Smooth muscle cell (in vitro differentiated cells): ENCODE results near the gene TRIM33. TPM values are rescaled to one million over a fixed set of nuclear protein-coding genes. Genes with fewer than 3 reads are reported as not detected.

Experiments used
- DNase-seq: peaks from one replicate; lab custom pipeline; 2025; ENCODE audit not compliant: unreplicated experiment; lab: John Stamatoyannopoulos, UW
- H2AFZ ChIP-seq: fragments of 200-600 bp; sonication (generic); 2 replicates; pipeline ENCODE4 v1.6.0; 2016; ENCODE audit warnings: antibody characterized with exemption, low read depth, mild to moderate bottlenecking
- H3F3A ChIP-seq: fragments of 200-600 bp; sonication (generic); 2 replicates; pipeline ENCODE4 v1.6.0; 2017; ENCODE audit warnings: antibody characterized with exemption, low read depth
- H3K27ac ChIP-seq: fragments of 200-600 bp; sonication (generic); 2 replicates; pipeline ENCODE4 v1.5.1; 2016; ENCODE audit warnings: low read depth, mild to moderate bottlenecking
- H3K27me3 ChIP-seq: fragments of 200-600 bp; sonication (generic); 2 replicates; pipeline ENCODE4 v1.6.1; 2016; ENCODE audit warnings: low read depth, mild to moderate bottlenecking
- H3K36me3 ChIP-seq: fragments of 200-600 bp; sonication (generic); 2 replicates; pipeline ENCODE4 v1.5.1; 2016; ENCODE audit warnings: low read depth
- H3K4me1 ChIP-seq: fragments of 200-600 bp; sonication (generic); 2 replicates; pipeline ENCODE4 v1.5.1; 2016; ENCODE audit warnings: low read depth
- H3K4me2 ChIP-seq: fragments of 200-600 bp; sonication (generic); 2 replicates; pipeline ENCODE4 v1.6.0; 2016; ENCODE audit warnings: mild to moderate bottlenecking
- H3K4me3 ChIP-seq: fragments of 200-600 bp; sonication (generic); 2 replicates; pipeline ENCODE4 v1.5.1; 2016; ENCODE audit warnings: mild to moderate bottlenecking
- H3K79me2 ChIP-seq: fragments of 200-600 bp; sonication (generic); 2 replicates; pipeline ENCODE4 v1.6.0; 2016; ENCODE audit warnings: low read depth, mild to moderate bottlenecking
- H3K9ac ChIP-seq: fragments of 200-600 bp; sonication (generic); 2 replicates; pipeline ENCODE4 v1.6.0; 2016; ENCODE audit warnings: low read depth
- H3K9me3 ChIP-seq: fragments of 200-600 bp; sonication (generic); replicated peaks from 2 replicates; pipeline ENCODE4 v1.5.1; 2016; ENCODE audit warnings: low read depth
- H4K20me1 ChIP-seq: fragments of 200-600 bp; sonication (generic); 2 replicates; pipeline ENCODE4 v1.6.0; 2016; ENCODE audit warnings: low read depth
- WGBS: methylation state at CpG from one replicate; pipeline ENCODE4 v1.1.7; 2016; ENCODE audit warnings: low lambda C conversion rate; 5-methylcytosine and 5-hydroxymethylcytosine counted together
- polyA plus RNA-seq: library from polyadenylated mRNA; unstranded; fragments of >200 nt; fragmentation: Nextera tagmentation; extraction: Ambion mirVana; gene quantifications from 2 replicates; pipeline ENCODE4 v1.2.1, GENCODE V29; 2016
- total RNA-seq: library from RNA; depleted of rRNA; stranded (reverse); fragments of >200 nt; gene quantifications from 2 replicates; pipeline ENCODE4 v1.2.3, GENCODE V29; 2014
- TF ChIP-seq, protein P1 (sequence below): fragments of 200-600 bp; sonication (generic); IDR thresholded peaks from 2 replicates; pipeline ENCODE4 v1.5.1; 2017; ENCODE audit warnings: borderline replicate concordance, mild to moderate bottlenecking, antibody characterized with exemption; ENCODE audit not compliant: insufficient read depth, poor library complexity, severe bottlenecking

Gene TRIM33
- total and polyA plus RNA-seq, 2 experiments from 2014 or later, result 12.0 to 30.5 TPM

GRCh38 chr1:114540272-114540671 lies 29.3 kb upstream of the TRIM33 start:
- H3K4me1 ChIP-seq, result no peaks in the 10 kb centered on the region
- H3K4me2 ChIP-seq, result no peak overlapping the region
- no peak overlapping the region for H3K4me3 ChIP-seq
- H4K20me1 ChIP-seq, result no peaks in the 10 kb centered on the region
- H3F3A ChIP-seq, result no peaks in the 10 kb centered on the region
- no peaks in the 10 kb centered on the region for H3K79me2 ChIP-seq
- no peaks in the 10 kb centered on the region for H3K36me3 ChIP-seq
- TF ChIP-seq, protein P1, sequence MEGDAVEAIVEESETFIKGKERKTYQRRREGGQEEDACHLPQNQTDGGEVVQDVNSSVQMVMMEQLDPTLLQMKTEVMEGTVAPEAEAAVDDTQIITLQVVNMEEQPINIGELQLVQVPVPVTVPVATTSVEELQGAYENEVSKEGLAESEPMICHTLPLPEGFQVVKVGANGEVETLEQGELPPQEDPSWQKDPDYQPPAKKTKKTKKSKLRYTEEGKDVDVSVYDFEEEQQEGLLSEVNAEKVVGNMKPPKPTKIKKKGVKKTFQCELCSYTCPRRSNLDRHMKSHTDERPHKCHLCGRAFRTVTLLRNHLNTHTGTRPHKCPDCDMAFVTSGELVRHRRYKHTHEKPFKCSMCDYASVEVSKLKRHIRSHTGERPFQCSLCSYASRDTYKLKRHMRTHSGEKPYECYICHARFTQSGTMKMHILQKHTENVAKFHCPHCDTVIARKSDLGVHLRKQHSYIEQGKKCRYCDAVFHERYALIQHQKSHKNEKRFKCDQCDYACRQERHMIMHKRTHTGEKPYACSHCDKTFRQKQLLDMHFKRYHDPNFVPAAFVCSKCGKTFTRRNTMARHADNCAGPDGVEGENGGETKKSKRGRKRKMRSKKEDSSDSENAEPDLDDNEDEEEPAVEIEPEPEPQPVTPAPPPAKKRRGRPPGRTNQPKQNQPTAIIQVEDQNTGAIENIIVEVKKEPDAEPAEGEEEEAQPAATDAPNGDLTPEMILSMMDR, result no peak
- no peak overlapping the region for H3K27ac ChIP-seq
- H3K9me3 ChIP-seq, result no peaks in the 10 kb centered on the region
- 58% methylated on average over 3 of the region's 3 CpGs for whole genome bisulfite sequencing
- H3K9ac ChIP-seq, result no peak overlapping the region
- H3K27me3 ChIP-seq, result no peaks in the 10 kb centered on the region
- no peak for DNase-seq
- H2AFZ ChIP-seq, result no peak overlapping the region

DNA sequence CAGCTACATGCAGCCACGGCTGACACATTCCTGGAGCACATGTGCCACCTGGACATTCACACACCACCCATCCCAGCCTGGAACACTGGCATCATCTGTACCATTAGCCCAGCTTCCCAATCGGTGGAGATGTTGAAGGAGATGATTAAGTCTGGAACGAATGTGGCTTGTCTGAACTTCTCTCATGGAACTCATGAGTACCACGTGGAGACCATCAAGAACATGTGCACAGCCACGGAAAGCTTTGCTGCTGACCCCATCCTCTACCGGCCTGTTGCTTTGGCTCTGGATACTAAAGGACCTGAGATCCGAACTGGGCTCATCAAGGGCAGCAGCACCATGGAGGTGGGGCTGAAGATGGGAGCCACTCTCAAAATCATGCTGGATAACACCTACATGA lies 25.0 kb upstream of the TRIM33 start:
- no peak overlapping the region for H3K4me3 ChIP-seq
- no peaks in the 10 kb centered on the region for H3K79me2 ChIP-seq
- no peaks in the 10 kb centered on the region for H3K27me3 ChIP-seq
- no peak overlapping the region for H3K9ac ChIP-seq
- TF ChIP-seq, protein P1, result no peak
- no peaks in the 10 kb centered on the region for H4K20me1 ChIP-seq
- no peak for DNase-seq
- no peaks in the 10 kb centered on the region for H3K36me3 ChIP-seq
- H3K27ac ChIP-seq, result no peak overlapping the region
- H3K9me3 ChIP-seq, result no peaks in the 10 kb centered on the region
- WGBS, result 91% methylated on average over 7 of the region's 7 CpGs
- H3K4me2 ChIP-seq, result no peak overlapping the region
- H3K4me1 ChIP-seq, result no peaks in the 10 kb centered on the region
- H3F3A ChIP-seq, result no peaks in the 10 kb centered on the region
- H2AFZ ChIP-seq, result no peak overlapping the region

GRCh38 chr1:114535401-114535800 lies 24.4 kb upstream of the TRIM33 start:
- Histone ChIP-seq H3F3A (no peaks in the 10 kb centered on the region), H4K20me1 (no peaks in the 10 kb centered on the region), H2AFZ (no peak overlapping the region), H3K9me3 (no peaks in the 10 kb centered on the region), H3K4me1 (no peaks in the 10 kb centered on the region), H3K9ac (no peak overlapping the region), H3K79me2 (no peaks in the 10 kb centered on the region), H3K27me3 (no peaks in the 10 kb centered on the region), H3K4me3 (no peak overlapping the region), H3K4me2 (no peak overlapping the region), H3K36me3 (no peaks in the 10 kb centered on the region), H3K27ac (no peak overlapping the region)
- TF ChIP-seq, protein P1, result no peak
- WGBS, result 75% methylated on average over 1 of the region's 1 CpG
- no peak for DNase-seq

DNA sequence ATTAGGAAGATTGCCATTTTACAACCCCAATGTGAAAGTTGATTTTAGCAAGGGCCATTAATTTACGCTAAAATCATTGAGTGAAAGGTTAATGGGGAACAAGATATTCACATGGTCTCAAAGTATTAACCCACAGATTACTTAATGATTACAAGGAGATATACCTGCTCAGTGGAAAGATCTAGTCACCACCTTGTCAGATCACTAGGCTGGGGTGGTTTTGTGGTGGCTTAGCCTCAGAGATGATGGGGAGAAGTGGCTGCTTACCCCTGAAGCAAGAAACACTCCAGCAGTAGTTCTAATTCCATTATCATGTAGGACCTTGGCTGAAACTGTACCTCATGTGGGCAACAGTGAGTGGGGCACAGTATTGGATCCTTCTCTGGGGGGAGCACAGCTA lies 20.1 kb upstream of the TRIM33 start:
- H3K36me3 ChIP-seq, result no peaks in the 10 kb centered on the region
- no peaks in the 10 kb centered on the region for H3K9me3 ChIP-seq
- no peak overlapping the region for H2AFZ ChIP-seq
- WGBS, result 29% methylated on average over 1 of the region's 1 CpG
- no peak for DNase-seq
- H3K4me3 ChIP-seq, result no peak overlapping the region
- H3F3A ChIP-seq, result no peaks in the 10 kb centered on the region
- H4K20me1 ChIP-seq, result no peaks in the 10 kb centered on the region
- no peak overlapping the region for H3K9ac ChIP-seq
- TF ChIP-seq, protein P1, result no peak
- H3K79me2 ChIP-seq, result no peaks in the 10 kb centered on the region
- no peak overlapping the region for H3K4me2 ChIP-seq
- H3K27ac ChIP-seq, result no peak overlapping the region
- no peaks in the 10 kb centered on the region for H3K4me1 ChIP-seq
- H3K27me3 ChIP-seq, result no peaks in the 10 kb centered on the region
